Measurements from ENCODE around the gene ATP2C2.

DNA sequence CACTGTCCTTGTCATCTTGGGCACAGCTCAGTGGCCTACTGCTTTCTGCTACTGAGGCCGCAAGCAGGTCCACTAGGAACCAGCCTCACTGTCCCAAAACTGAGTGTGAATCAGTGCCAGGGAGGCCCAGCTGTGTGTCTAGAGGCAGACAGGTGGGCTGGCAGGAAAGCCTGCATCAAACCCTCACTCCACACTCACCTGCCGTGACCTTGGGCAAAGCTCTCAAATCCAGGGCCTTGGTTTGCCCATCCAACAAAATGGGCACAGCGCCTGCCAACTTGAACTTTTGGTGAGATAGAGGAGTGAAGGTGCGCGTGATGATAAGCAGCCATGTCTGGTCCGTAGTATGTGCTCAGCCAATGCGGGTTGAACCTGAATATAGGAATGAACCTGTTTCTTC lies 14.8 kb downstream of the ATP2C2 start:
- TF ChIP-seq, protein P1, sequence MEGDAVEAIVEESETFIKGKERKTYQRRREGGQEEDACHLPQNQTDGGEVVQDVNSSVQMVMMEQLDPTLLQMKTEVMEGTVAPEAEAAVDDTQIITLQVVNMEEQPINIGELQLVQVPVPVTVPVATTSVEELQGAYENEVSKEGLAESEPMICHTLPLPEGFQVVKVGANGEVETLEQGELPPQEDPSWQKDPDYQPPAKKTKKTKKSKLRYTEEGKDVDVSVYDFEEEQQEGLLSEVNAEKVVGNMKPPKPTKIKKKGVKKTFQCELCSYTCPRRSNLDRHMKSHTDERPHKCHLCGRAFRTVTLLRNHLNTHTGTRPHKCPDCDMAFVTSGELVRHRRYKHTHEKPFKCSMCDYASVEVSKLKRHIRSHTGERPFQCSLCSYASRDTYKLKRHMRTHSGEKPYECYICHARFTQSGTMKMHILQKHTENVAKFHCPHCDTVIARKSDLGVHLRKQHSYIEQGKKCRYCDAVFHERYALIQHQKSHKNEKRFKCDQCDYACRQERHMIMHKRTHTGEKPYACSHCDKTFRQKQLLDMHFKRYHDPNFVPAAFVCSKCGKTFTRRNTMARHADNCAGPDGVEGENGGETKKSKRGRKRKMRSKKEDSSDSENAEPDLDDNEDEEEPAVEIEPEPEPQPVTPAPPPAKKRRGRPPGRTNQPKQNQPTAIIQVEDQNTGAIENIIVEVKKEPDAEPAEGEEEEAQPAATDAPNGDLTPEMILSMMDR (IDR thresholded peaks at IDR 0.05), result no peak
- no peak for TF ChIP-seq EP300 (IDR thresholded peaks at IDR 0.05)
- TF ChIP-seq POLR2AphosphoS5 (IDR thresholded peaks at IDR 0.05), result no peak
